ENCODE results near the gene DEFB125.
"Not testable (repeated sequence)": the region's sequence is repeated elsewhere in the genome, so short reads cannot be mapped to it uniquely, and the experiment has no call there.

DEFB125 gene, protein sequence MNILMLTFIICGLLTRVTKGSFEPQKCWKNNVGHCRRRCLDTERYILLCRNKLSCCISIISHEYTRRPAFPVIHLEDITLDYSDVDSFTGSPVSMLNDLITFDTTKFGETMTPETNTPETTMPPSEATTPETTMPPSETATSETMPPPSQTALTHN

GRCh38 chr20:87401-87800 is at the start of gene DEFB125:
DEFB125 (plus strand) TSS chr20:87672; CDS start chr20:87710, 38 bp downstream.
- DNase-seq, result no peak

DNA sequence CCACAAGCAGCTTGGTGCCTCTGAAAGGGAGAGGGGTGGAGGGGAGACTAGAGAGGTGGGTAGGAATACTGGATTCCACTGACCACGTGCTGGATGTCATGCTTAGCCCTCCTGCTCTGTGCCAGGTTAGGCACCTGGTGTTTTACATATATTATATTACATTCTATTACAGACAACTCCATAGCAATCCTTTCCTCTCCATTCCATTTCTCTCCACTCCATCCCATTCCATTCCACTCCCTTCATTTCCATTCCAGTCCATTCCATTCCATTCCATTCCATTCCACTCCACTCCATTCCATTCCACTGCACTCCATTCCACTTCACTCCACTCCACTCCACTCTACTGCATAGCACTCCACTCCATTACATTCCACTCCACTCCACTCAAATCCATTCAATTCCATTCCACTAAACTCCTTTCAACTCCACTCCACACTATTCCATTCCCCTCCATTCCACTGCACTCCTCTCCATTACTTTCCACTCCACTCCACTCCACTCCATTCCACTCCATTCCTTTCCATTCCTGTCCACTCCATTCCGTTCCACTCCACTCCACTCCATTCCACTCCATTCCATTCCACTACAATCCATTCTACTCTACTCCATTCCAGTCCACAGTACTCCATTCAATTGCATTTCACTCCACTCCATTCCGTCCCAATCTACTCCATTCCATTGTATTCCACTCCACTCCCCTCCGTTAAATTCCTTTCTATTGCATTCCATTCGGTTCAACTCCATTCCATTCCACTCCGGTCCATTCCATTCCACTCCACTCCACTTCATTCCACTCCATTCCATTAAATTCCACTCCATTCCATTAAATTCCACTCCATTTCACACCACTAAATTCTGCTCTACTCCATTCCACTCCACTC is 27.2 kb upstream of the DEFB125 start:
- DNase-seq, result no peak

GRCh38 chr20:61230-61629 is 26.2 kb upstream of the DEFB125 start:
- no peak for DNase-seq

GRCh38 chr20:61757-62156 is 25.7 kb upstream of the DEFB125 start:
- no peak for DNase-seq

DNA sequence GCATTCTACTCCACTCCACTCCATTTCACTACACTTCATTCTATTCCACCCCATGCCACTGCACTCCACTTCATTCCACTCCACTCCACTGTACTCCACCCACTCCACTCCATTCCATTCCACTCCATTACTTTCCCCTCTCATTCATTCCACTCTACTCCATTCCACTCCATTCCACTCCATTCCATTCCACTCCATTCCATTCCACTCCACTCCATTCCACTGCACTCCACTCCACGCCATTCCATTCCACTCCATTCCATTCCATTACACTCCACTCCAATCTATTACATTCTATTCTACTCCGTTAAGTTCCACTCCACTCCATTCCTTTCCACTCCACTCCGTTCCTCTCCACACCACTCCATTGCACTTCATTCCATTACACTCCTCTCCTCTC is 25.0 kb upstream of the DEFB125 start:
- no peak for DNase-seq

DNA sequence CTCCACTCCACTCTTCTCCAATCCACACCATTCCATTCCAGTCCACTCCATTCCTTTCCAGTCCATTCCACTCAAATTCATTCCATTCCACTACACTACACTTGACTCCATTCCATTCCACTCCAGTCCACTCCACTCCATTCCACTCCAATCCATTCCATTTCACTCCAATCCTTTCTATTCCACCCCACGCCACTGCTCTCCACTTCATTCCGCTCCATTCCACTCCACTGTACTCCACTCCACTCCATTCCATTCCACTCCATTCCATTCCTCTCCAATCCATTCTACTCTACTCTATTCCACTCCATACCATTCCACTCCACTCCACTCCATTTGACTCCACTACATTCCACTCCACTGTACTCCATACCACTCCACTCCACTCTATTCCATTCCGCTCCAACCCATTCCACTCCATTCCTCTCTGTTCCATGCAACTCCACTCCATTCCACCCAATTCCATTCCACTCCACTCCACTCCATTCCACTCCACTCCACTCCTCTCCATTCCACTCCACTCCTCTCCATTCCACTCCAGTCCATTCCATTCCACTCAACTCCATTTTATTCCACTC is 23.4 kb upstream of the DEFB125 start:
- no peak for DNase-seq

DNA sequence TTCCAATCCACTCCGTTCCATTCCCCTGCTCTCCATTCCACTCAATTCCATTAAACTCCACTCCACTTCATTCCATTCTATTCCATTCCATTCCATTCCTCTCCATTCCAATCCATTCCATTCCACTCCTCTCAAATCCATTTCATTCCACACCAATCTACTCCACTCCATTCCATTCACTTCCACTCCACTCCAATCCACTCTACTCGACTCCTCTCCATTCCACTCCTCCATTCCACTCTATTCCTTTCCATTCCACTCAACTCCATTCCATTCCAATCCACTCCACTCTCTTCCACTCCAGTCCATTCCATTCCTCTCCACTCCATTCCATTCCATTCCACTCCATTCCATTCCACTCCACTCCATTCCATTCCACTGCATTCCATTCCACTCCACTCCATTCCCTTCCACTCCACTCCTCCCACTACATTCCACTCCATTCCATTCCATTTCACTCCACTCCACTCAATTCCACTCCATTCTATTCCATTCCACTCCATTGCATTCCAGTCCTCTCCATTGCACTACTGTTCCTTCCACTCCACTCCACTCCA is 22.6 kb upstream of the DEFB125 start:
- DNase-seq, result no peak

- DNase-seq, result no peak
These were observed 10.2 kb upstream of the DEFB125 start for GRCh38 chr20:77231-77630.

DNA sequence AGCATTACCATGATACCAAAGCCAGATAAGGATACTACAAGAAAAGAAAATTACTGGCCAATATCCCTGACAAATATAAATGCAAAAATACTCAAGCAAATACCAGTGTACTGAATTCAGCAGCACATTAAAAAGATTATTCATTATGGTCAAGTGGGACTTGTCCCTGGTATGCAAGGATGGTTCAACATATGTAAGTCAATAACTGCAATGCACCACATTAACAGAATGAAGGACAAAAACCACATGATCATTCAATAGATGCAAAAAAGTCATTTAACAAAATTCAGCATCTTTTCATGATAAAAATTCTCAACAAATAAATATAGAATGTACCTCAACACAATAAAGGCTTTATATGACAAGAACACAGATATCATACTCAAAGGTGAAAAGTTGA is 9.1 kb upstream of the DEFB125 start:
- DNase-seq, result no peak

- no peak for DNase-seq
These were observed 7.9 kb upstream of the DEFB125 start for GRCh38 chr20:79565-79964.

DNA sequence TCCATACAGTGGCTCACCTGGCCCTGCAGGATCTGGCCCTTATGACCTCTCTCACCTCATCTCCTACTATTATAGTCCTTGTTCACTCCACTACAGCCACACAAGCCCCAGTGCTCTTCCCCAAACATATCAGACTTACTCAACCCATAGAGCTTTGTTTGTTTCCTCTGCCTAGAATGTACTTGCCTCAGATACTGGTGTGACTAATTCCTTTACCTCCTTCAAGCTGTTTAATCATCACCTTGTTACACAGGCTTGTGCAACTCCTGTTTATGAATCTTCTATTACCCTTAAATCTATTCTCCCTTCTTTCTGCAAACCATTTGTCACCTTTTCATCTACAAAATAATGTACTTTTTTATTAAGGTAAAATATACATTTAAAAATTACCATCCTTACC is 3.2 kb downstream of the DEFB125 start:
- DNase-seq, result no peak

DNA sequence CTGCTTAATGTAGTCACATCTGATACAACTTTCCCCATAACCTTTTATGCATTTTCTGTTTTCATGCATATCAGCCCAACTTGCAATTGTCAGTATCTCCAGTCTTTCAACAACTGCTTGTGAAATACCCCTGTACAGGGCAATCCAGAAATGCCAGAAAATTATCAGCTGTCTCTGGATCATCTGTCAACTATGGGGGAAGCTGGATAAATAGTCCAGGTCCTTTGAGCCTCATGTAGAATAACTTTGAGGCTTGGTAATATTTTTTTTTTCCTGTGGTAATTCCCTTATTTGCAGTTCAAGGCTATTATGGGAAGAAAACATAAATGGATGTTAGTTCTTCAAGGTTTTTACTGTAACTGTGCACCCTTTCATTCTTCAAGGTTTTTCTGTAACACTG is 6.2 kb downstream of the DEFB125 start:
- no peak for DNase-seq

- DNase-seq, result no peak
These were observed 7.7 kb downstream of the DEFB125 start for GRCh38 chr20:95215-95614.

GRCh38 chr20:97691-98090 is 10.2 kb downstream of the DEFB125 start:
- not testable (repeated sequence) for DNase-seq

GRCh38 chr20:101975-102374 is 14.5 kb downstream of the DEFB125 start:
- DNase-seq, result no peak

DNA sequence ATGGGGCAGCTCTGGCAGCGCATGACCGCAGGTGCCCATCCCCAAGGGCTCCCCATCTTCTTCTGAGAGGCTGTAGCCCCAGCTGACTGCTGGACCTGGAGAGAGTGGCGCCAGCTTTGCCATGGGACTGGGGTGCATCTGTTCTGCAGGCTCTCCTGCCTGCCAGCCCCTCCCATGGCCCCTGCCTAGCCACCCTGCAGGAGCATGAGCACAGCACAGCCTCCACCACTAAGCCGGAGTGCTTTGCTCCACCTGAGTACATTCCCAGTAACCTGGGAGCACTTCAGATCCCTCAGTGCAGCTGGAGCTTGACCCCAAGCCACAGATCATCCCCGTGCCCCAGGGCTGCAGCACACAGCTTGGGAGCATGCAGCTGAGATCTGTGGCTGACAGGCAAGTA is 16.0 kb downstream of the DEFB125 start:
- DNase-seq, result no peak

DNA sequence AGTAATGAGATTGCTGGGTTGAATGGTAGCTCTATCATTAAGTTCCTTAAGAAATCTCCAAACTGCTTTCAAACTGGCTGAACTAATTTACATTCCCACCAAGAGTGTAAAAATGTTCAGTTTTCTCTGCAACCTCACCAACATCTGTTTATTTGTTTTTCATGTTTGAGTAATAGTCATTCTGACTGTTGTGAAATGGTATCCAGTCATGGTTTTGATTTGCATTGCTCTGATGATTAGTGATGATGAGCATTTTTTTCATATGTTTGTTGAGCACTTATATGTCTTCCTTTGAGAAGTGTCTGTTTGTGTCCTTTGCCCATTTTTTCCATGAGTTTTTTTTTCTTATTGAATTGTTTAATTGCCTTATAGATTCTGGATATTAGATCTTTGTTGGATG is 24.9 kb downstream of the DEFB125 start:
- no peak for DNase-seq

DNA sequence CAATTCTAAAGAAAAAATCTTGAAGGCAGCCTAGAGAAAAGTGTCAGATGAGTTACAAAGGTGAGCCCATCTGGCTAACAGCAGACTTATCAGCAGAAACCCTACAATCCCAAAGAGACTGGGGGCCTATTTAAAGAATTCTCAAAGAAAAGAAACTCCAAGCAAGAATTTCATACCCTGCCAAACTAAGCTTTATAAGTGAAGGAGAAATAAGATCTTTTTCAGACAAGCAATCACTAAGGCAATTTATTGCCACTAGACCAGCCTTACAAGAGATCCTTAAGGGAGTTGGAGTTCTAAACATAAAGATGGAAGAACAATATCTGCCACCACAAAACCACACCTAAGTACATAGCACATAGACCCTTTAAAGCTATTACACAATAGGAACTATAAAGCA is 30.0 kb downstream of the DEFB125 start:
- no peak for DNase-seq

GRCh38 chr20:129786-130323 is 42.4 kb downstream of the DEFB125 start:
- not testable (repeated sequence) for DNase-seq

DNA sequence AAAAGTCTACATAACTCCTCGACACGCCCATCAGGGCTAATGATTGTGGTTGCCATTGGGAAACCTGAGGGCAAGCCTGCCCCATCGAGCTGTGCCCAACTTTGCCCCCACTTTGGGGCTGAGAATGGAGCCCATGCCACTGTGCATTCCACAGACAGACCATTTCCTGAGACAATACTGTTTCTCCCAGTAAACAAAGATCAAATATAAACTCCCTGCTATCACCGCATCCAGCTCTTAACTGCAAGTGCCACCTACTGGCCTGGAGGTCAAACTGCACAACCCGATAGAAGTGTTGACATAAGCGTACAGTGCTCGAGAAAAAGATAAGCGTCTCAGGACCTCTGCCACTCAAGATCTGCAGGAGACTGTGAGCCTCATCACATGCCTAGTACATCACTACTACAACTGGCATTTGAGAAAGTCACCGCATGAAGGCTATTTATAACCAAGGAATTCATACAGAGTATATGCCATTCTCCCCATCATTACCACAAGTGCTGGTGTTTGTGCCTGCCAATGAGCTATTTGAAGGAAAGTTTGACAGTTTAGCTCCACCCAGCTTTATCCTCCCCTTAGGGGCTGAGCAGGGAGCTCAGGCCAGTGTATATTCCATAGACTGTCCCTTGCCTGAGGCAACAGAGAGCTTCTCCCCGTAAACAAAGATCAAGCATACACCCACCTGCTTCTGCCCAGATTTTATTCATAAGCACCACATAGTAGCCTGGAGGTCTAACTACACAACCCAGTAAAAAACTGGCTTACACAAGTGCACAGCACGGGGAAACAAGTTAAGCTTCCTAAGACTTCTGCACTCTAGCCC is 50.4 kb downstream of the DEFB125 start:
- DNase-seq, result no peak

DNA sequence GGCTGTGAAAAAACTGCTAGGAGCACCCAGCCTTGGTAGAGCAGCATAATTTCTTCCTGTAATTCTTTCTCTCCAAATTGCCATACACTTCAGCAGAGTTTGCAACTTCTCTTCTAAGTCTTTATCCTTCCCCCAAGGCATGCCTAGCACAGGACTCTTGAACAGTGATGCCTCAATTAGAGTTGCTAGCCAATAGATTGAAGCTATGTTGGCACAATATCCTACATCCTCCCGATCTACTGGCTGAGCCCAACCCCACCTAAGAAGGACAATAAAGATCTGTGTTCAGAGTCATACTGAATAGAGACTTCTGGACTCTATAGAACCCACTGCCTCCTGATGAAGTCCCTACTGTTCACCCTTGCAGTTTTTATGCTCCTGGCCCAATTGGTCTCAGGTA is 54.8 kb downstream of the DEFB125 start, which contains the start of gene DEFB126:
Gene DEFB126, plus strand, starts transcription at position 301 of the 400 bp plus-strand sequence. Its CDS starts 39 bp downstream, at position 340.
- DNase-seq, result no peak

GRCh38 chr20:145877-146276 is 58.4 kb downstream of the DEFB125 start:
- no peak for DNase-seq
